Anterior cingulate cortex (tissue), 58 donors: ENCODE results near the gene UPB1.

ENCODE experiments used
- DNase-seq, 58 donors: peaks; one replicate each; lab custom pipeline; 2025; lab: John Stamatoyannopoulos, UW

The UPB1 gene

GRCh38 chr22:24503137-24503842 lies 8.2 kb downstream of the UPB1 start:
- DNase-seq, result peak in 14 of 58 donors; percentile 4 to 50 (median 14)

- no peak for DNase-seq
Measured at GRCh38 chr22:24503843-24504338, 8.8 kb downstream of the UPB1 start.

GRCh38 chr22:24504540-24504939 lies 9.4 kb downstream of the UPB1 start:
- no peak for DNase-seq

- DNase-seq, result no peak
Measured at GRCh38 chr22:24504956-24505736, 10.0 kb downstream of the UPB1 start.

- DNase-seq, result no peak
Measured at GRCh38 chr22:24506802-24507438, 11.8 kb downstream of the UPB1 start.

- DNase-seq, result no peak
Measured at GRCh38 chr22:24507716-24508115, 12.6 kb downstream of the UPB1 start.

- DNase-seq, result no peak
Measured at GRCh38 chr22:24510637-24511625, 15.8 kb downstream of the UPB1 start.

GRCh38 chr22:24512043-24512442 lies 16.9 kb downstream of the UPB1 start:
- DNase-seq, result no peak

- DNase-seq, result no peak
Measured at GRCh38 chr22:24513378-24514240, 18.5 kb downstream of the UPB1 start.

- DNase-seq, result no peak
Measured at GRCh38 chr22:24514241-24515026, 19.3 kb downstream of the UPB1 start.

- DNase-seq, result no peak
Measured at GRCh38 chr22:24515027-24515338, 19.9 kb downstream of the UPB1 start.

- peak in 1 of 58 donors; percentile 5 for DNase-seq
Measured at GRCh38 chr22:24516301-24516737, 21.2 kb downstream of the UPB1 start.

- no peak for DNase-seq
Measured at GRCh38 chr22:24517446-24517845, 22.3 kb downstream of the UPB1 start.

- no peak for DNase-seq
Measured at GRCh38 chr22:24518228-24518627, 23.1 kb downstream of the UPB1 start.

- DNase-seq, result no peak
Measured at GRCh38 chr22:24518771-24519485, 23.8 kb downstream of the UPB1 start.

- no peak for DNase-seq
Measured at GRCh38 chr22:24519496-24519895, 24.4 kb downstream of the UPB1 start.

GRCh38 chr22:24521791-24522245 lies 26.7 kb downstream of the UPB1 start:
- peak in 6 of 58 donors; percentile 5 to 23 (median 18) for DNase-seq

GRCh38 chr22:24523873-24524272 lies 28.7 kb downstream of the UPB1 start:
- DNase-seq, result no peak
